ENCODE results near the gene EMC8.

GRCh38 chr16:85836706-85837582 lies 37.6 kb upstream of the EMC8 start:
- TF ChIP-seq CTCF (optimal IDR thresholded peaks at IDR 0.05 in 1 of 3, IDR thresholded peaks at IDR 0.05 in 1 of 3, conservative IDR thresholded peaks at IDR 0.05 in 1 of 3; ENCODE audit: extremely low read depth in 1 of 3, insufficient read depth in 2 of 3, low read length in 3 of 3) = no peak
- no peak for TF ChIP-seq EZH2 (IDR thresholded peaks at IDR 0.05; ENCODE audit: low read length)
